HG03066 (cell line): ENCODE results near the gene NUDCD3.

Source experiments
- ATAC-seq: cut with Tn5 transposase; IDR thresholded peaks from one replicate; pipeline ENCODE4 v1.9.1; 2021; ENCODE audit warnings: low read depth; ENCODE audit not compliant: unreplicated experiment

The NUDCD3 gene

DNA sequence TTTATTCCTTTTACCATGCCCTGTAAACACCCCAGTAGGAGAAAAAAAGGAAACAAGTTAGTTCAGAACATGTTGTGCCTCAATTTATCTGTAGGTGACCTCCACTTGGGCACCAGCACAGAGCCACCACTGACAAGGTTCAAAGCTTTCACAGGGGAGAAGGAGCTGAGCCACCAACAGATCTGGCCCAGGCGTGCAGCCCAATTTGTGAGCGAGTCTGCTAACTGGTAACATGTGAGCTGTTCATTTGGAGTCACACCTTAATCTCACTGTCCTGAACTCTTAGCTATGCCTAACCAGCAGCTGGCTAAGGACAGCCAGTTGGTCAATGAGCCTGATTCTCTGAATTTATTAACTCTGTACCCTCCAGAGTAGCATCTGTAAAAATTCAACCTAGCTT, 86.7 kb downstream of the NUDCD3 start:
- no peak for ATAC-seq

DNA sequence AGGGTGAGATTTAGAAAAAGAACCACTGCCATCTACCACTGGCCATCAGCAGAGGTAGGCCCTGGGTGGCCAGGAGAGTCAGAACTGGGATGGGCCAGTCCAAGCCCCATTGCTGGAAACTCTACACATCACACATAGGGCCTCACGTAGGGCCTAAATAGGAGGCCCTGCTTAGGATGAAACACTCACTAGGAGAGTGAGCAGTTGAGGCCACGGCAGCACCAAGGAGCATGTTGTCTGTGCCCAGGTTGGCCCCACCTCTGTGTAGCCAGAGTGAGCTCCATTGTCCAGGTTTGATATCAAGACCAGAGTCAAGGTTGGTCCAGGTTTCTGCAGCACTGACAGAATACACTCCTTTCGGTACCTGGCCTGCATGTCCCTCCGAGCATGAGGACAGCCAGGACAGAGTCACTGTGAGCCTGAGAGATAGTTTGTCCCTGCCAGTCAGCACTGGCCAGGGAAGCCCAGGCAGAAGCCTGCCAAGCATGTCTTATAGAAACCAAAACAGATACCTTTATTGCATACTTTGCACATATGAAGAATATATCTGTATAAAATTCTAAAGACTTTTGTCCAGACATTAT, 87.2 kb downstream of the NUDCD3 start:
- ATAC-seq = no peak

DNA sequence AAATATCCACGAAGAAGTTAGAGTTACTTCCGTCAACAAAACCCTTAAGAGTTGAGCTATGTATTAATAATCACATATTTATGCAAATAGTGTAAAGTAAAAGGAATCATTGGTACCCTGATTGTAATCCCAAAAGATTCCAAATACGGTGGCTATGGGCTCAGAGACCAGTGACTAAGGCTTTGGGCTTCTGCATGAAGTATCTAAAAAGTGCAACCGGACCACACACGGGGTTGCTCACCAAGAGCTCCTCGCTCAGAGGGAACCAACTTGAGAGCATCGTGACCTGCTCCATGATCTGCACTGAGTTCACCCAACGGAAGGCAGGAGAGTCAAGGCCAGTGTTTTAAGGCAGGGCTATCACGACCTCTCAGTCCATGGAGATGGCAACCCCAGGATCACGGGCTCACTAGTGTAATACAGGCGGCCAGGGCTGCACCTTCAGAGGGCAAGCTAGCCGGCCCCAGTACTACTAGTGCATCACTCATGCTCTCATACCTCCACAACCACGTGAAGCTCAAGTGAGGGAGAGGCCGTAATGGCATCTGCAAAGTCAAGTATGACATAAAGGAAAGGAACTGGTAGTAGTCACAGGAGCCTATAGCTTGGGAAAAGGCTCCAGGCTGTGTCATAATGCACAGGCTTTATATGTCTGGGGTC, 87.9 kb downstream of the NUDCD3 start:
- ATAC-seq = no peak

DNA sequence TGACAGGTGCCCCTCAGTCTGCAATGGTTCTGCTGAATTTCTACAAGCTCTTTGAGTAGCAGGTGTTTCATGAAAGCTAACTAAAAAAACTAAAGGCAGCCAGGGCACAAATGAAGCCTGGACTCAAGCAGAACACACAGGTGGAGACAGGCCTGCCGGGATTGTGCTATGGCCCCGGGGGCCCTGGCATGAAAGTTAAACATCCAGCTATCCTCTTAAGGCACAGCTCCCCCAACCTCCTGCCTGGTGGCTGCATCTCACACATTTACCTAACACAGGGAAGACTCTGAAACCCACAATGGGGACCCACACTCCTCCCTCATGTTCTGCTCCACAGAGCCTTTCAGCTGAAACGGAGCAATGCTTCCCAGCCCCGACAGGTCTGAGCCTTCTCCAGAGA, 88.8 kb downstream of the NUDCD3 start:
- ATAC-seq = no peak

DNA sequence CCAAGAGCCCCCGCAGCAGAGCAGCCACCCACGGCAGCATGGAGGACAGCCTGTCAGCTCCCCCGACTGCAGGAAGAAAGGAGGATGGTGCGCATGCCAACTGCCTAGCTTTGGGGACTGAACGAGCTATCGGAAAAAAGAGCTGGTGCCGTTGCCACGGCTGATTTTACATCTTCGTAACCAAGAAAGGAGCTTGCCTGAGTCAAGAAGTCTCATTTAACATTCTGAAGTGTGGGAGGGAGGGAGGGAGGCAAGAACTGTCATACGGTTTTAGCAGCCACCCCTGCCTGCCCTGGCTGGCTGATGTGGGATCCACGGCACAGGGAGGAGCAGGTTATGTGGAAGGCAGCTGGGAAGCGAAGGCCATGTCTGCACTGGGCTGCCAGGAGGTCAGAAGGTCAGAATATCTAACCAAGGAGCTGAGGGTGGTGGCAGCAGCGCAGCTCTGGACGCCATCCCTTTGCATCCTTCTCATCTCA, 90.4 kb downstream of the NUDCD3 start:
- no peak for ATAC-seq

DNA sequence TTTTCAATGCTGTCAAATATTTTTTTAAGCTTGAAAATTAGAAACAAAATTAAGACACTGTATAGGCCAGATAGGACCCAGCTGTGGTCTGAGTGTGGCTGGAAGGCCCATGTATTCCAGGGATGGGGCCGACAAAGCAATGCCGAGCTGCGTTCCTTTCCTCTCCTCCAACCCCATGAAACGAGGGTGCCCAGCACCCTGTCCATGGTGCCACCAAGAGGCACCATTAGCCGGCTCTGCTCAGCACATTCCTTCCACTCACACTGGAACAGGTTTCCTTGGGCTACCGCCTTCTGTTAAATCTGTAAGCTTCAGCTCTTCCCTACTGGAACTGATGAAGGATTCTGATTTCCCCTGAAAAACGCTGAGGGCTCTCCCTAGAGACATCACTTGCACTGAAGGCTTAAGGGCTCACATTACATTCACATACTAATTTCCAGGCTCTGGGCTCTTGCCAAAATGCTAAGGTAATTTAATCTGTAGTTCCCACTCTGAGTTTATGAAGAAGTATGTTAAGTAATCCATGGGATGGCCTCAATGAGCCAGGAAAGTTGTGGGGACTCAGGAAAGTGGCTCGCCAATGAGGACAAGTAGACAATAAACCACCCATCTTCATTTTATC, 91.4 kb downstream of the NUDCD3 start:
- ATAC-seq = no peak

DNA sequence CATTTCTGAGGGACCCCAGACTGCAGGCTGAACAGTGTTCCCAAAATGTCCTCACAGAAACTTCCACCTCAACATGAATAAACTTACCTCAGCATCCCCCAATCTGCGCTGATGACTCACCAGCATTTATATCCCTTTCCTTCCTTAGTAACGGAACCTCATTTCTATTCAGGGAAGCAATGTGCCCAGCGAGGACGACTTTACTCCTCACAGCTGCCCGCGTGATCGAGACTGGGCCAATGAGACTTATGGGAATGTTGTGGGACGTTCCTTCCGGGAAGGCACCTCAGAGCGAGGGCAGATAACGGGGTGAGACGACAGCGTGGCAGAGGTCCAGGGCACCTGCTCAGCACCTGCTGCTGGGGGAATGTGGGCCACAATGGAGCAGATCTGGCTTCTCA, 91.9 kb downstream of the NUDCD3 start:
- no peak for ATAC-seq

DNA sequence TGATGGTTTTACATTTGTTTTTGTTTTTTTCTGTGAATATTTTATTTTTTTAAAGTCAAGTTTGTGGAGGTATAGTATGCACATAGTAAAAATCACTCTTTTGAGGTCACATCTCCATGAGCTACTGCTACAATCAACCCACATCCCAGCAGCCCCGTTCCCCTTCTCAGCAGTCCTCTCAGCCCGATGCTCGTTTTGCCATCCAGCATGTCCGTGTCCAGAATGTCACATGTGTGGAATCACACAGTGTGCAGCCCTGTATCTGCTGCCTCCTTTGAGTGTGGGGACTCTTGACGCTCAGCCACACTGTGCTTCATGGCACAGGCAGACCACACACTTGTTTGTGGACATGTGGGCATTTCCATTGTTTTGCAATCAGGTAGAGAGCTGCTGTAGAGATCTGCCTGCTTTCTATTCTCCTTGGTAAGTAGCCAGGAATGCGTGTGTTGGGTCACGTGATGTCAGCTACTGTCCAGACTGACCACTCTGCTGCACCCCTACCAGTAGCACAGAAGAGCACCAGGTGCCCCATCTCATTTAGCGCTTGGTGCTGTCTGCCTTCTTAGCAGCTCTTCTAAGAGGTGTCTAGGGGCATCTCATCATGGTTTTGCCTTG, 93.4 kb downstream of the NUDCD3 start:
- ATAC-seq = no peak

DNA sequence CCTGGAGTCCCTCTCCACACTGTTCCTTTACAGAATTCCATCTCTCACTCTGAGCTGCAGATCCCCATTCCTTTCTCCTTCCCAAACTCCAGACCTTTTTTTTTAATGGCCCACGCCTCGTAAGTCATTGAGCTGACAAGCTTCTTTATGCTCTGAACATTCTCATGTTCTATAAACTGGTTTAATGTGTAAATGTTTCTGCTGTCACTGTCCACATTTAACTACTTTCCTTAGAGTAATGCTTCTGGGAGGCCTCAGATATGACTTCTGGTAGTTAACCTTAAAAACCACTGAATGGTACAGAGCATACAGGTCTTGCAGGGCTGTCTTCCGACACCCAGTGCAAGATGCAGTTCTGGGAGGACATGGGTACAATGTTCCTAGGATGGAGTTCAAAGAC, 94.0 kb downstream of the NUDCD3 start:
- ATAC-seq = no peak

DNA sequence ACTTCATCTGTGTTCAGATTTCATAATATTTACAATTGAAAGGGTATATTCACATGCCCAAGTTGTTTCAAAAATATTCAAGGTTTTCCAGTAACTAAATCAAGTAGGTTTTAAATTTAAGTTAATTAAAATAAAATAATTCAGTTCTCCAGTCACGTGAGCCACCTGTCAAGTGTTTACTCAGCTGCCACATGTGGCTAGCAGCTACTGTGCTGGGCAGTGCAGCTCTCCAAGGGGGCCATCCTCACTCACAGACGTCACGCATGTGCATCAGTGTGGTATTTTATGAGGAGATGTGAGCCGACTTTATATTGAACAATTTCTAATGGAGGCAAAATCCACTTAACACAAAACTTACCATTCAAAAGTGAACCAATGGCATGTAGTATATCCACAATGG, 95.4 kb downstream of the NUDCD3 start:
- no peak for ATAC-seq

DNA sequence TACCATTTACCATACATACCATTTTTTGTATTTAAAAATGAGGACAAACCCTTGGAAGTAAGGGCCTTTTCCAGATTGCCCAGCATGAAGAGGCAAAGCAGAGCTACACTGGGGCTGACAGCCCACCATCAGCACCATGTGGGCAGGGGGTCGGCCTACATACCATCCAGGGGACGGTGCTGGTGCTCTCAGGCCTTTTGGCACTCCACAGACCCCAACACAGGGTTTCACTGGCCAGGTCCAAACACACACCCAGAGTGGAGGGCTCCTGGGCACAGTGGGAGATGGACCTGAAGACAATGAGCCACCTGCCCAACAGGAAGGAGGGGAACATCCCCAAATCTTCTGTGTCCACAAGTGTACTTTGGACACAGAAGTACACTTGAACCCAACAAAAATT, 95.8 kb downstream of the NUDCD3 start:
- no peak for ATAC-seq

DNA sequence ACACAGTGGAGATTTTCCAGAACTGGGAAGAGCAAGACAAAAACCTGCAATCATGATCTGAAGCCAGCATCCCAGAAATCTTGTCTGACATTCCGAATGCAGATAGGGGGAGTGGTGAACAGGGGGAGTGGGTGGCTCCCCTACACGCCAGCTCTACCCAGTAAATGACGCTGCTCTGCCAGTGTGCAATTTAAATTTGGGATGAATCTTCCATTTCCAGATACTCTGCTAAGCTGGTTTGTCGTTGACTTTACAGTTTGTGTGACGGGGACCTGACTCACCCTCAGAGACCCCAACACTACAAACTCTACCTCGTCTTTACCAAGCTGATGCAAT, 96.4 kb downstream of the NUDCD3 start:
- no peak for ATAC-seq

DNA sequence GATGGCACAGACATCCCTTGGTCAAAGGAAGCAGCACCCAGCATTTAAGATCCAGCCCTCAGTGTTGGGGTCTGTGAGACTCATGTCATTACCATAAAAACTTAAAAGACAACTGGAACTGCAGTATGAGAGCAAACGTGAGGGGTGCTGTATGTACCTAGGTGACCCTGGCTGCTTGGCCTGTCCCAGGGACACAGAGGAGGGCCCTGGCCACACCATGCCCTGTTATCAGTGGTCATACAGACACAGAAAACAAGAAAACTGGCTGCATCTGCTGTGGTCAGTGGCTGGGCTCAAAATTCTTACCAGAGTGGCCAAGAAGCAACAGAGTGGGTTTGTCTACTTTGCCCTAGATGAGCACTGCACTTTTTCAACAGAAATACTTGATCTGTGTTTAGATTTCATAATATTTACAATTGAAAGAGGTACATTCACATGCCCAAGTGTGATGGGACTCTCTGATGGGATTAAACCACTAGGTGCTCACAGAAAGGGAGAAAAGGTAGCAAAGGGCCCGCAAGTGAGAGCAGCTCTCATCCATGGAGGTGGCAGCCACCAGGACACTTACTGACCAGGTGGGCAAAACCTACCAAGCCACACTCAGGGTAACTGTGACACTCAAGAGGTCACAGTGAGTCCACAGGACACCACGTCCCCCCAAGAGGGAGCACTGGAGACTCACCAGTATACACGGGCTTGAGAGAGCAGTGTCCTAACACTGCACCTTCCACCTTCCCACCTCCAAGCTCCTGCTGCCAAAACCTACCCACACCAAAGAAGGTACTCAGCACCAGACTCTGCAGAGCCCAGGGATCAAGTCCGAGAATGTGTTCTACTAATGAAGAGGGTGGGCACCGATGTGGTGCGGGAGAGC, 97.0 kb downstream of the NUDCD3 start:
- ATAC-seq = no peak

DNA sequence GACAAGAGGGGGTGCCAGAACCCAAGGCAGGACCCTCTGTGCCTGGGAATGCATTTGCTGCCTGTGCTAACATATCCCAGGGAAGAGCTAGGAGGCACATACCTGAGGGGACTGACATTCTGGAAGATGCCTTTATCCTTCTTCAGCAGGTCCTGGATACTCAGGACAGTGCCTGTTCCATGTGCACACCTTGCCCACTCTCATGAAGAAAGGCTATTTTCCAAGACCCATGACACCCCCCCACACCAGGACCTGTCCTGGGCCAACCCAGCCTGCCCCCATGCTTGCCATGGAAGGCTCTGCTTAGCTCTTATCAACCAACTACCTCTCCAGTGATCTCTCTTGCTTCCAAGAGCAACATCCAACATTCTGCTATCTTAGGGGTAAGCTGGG, 97.8 kb downstream of the NUDCD3 start:
- no peak for ATAC-seq

DNA sequence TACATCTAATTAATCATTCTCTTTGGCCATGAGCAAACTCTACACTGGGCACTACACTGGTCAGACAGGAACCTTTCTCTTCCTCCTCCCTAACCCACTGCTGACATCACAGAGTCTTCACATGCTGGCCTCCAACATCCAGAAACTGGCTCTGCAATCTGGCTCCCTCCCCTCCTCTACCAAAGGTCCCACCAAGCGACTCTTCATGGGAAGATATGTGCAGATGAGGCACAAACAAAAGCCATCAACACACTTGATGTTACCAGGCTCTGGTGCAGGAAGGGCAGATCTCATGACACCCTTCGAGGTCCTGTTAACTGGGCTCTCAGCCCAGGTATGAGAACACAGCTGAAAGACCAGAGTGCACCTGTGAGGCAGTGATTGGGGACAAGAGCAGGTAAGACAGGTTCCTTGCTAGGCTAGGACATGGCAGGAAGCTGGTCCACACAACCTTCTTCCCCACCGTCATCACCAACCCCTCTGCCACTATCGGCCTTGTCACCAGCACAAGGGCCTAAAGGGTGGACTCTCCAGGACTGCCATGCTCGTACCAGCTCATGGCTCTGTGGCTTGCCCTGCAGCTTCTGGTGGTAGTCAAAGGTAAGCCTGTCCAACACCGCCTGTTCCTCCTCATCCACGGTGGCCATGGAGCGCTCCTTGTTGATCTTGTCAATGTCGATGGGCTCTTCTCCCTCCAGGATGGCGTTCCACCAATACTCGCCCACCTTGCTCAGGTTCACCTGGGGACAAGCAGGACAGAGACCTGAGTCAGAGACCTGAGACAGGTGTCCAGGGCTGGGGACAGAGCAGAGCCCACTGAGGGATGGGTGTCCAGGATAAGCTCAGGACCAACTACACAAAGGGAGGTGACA, 98.5 kb downstream of the NUDCD3 start:
- ATAC-seq = no peak

DNA sequence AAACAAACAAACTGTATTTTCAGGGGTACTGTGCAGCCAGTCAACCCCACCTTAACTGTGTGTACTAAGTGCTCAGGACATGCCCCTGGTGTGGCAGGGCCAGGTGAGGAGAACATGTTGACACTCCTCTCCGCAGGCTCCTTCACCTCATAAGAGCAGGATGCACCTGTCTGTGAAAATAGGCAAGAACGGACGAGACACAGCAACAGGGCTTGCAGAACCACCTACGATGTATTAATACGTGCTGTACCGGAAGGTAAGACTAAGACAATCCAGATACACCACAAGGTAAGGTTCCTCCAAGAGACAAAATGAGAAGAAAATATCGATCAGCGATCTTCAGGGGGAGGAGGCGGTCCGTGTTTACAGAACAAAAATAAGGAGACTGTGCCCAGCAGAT, 99.3 kb downstream of the NUDCD3 start:
- no peak for ATAC-seq

DNA sequence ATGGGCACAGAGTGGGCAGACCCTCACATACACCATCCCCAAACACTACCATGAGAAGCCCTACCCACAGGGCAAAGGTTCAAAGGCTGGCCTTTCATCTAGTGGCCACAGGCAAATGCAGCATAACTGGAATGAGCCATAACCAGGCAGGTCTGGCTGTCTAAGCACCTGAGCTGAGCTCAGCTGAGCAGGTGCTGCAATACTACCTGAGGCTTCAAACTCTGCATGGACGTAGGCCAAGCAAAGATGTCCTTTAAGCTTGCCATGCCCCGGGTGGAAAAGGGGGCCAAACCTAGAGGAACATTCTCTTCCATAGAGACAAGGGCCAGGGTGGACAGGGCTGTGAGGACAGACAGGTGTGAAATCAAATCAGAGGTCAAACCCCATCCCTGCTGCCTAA, 99.8 kb downstream of the NUDCD3 start:
- no peak for ATAC-seq

DNA sequence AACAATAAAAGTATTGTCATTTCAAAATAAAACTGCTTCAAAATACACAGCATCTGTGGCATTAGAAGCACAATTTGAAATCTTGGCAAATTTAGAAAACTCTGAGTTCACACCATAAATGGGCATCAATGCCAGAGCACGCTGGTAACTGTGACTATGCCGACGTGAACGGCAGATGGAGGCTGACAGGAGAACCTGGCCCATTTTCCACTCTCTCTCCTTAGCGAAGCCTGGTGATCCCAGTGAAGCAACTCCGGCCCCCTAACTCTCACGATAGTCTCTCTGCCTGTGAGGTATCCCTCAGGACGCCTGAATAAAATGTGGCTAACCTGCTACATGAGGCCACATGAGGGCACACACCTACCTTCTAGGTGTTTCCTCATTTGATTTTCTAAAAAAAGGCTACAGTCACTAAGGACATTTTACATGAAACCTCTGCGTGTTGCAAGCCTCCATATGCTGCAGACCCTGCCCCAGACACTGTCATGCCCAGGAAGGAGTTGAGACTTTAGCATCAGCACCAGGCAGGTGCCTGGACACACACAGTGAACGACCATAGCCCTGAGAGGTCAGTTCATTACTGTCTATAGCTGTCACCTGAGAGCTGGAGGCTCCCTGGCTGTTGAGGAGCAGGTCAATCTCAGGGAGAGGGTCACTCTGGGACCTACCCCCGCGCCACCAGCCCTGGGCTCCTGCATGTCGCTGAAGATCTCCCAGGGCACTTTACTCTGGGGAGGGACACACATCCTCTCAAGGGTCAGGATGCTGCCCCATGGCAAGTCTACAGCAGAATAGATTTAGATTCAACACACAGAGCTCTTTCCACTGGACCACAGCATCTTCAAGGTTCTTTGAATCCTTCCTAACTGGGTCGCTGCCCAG, 102.1 kb downstream of the NUDCD3 start:
- no peak for ATAC-seq

DNA sequence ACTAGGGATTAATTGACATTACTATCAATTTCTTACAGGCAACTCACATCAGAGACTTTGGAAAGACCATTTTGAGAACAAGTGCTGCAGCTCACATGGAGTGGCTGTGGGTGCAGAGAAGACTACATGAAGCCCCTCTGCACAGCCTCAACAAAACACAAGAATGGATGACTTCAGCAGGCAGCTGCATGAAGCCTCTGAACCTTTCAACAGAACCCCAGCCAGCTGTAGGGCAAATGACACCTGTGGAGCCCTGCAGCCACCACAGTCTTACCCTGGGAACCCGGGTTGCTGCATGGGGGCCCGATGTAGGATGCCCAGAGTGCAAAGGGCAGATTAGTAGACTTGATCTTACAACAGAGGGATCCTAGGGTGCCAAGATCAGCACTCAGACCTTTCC, 103.1 kb downstream of the NUDCD3 start:
- ATAC-seq = no peak
